ENCODE results near the gene ZFP91.

GRCh38 chr11:58629857-58630256 is 51.0 kb downstream of the ZFP91 start:
- TF ChIP-seq CTCF (IDR thresholded peaks at IDR 0.05; ENCODE audit: insufficient read depth, low read length, poor library complexity, severe bottlenecking) = peak; percentile 50
- no peak for TF ChIP-seq EZH2phosphoT487 (conservative IDR thresholded peaks at IDR 0.05; ENCODE audit: low read length)

All from SU-DHL-6 (cell line).